Peyer's patch (tissue), 4 donors: Measurements from ENCODE around the gene ACBD6. TPM values are rescaled to one million over a fixed set of nuclear protein-coding genes. Genes with fewer than 3 reads are reported as not detected.

Experiments used
- DNase-seq, 3 donors: peaks; one replicate each; pipeline ENCODE4 v3.0.0-alpha.2; 2017 to 2019
- H3K27ac ChIP-seq, 4 donors: fragments of 200-600 bp; sonication (generic); one replicate each; pipeline ENCODE4 v1.5.1; 2016 to 2019
- H3K27me3 ChIP-seq, 2 donors: fragments of 200-600 bp; sonication (generic); one replicate each; pipeline ENCODE4 v1.5.1; 2019
- H3K36me3 ChIP-seq, 3 donors: fragments of 200-600 bp; sonication (generic); one replicate each; pipeline ENCODE4 v1.5.1; 2016 to 2019
- H3K4me1 ChIP-seq, 4 donors: fragments of 200-600 bp; sonication (generic); one replicate each; pipeline ENCODE4 v1.5.1; 2016 to 2019
- H3K4me3 ChIP-seq, 4 donors: fragments of 200-600 bp; sonication (generic); 1 replicate in 3 of 4; 2 replicates in 1 of 4; pipeline ENCODE4 v1.5.1; 2016 to 2019; ENCODE audit warnings: mild to moderate bottlenecking in 1 of 4
- H3K9me3 ChIP-seq, 4 donors: fragments of 200-600 bp; sonication (generic); one replicate each; pipeline ENCODE4 v1.5.1; 2016 to 2019; ENCODE audit warnings: mild to moderate bottlenecking in 1 of 4
- CTCF ChIP-seq, 6 experiments: fragments of 450-650 bp in 4 of 6; fragments of 200-600 bp in 2 of 6; sonication (generic) in 1 of 6; IDR thresholded peaks; one replicate each; pipeline ENCODE4 v1.5.1; 2017 to 2019; ENCODE audit warnings: antibody characterized with exemption in 6 of 6, mild to moderate bottlenecking in 3 of 6, moderate library complexity in 1 of 6
- POLR2A ChIP-seq, 2 donors: fragments of 450-650 bp; IDR thresholded peaks; one replicate each; pipeline ENCODE4 v1.5.1; 2017; ENCODE audit warnings: antibody characterized with exemption in 2 of 2, mild to moderate bottlenecking in 2 of 2, moderate library complexity in 2 of 2
- total RNA-seq, 4 donors: library from RNA; depleted of rRNA; stranded (reverse); fragments of >200 nt; gene quantifications; one replicate each; pipeline ENCODE4 v1.1.0, GENCODE V29; 2016

The ACBD6 gene
- total RNA-seq, 4 donors from 2014 or later, result 32.2 to 56.1 (median 32.7) TPM

- TF ChIP-seq POLR2A (IDR thresholded peaks at IDR 0.05), result no peak
- H3K4me1 ChIP-seq, result no peaks in the 10 kb centered on the region
- H3K36me3 ChIP-seq, result no peaks in the 10 kb centered on the region
- H3K27ac ChIP-seq, result no peak overlapping the region
- no peak for DNase-seq
- no peaks in the 10 kb centered on the region for H3K9me3 ChIP-seq
- H3K27me3 ChIP-seq, result no peaks in the 10 kb centered on the region
- no peak overlapping the region for H3K4me3 ChIP-seq
Observed at GRCh38 chr1:180545991-180546390, 43.6 kb upstream of the ACBD6 start.

- TF ChIP-seq POLR2A (IDR thresholded peaks at IDR 0.05), result no peak
- TF ChIP-seq CTCF (IDR thresholded peaks at IDR 0.05), result no peak
- H3K36me3 ChIP-seq, result no peaks in the 10 kb centered on the region
Observed at GRCh38 chr1:180544050-180544449, 41.7 kb upstream of the ACBD6 start.

GRCh38 chr1:180542838-180543145 lies 40.4 kb upstream of the ACBD6 start:
- Histone ChIP-seq H3K4me1 (no peaks in the 10 kb centered on the region), H3K27ac (no peak overlapping the region), H3K4me3 (no peak overlapping the region), H3K9me3 (no peaks in the 10 kb centered on the region), H3K36me3 (no peaks in the 10 kb centered on the region), H3K27me3 (no peaks in the 10 kb centered on the region)
- no peak for DNase-seq
- TF ChIP-seq CTCF (IDR thresholded peaks at IDR 0.05) (no peak), POLR2A (IDR thresholded peaks at IDR 0.05) (no peak)

More at GRCh38 chr1:180544050-180544449, 41.7 kb upstream of the ACBD6 start:
- Histone ChIP-seq H3K27me3 (no peaks in the 10 kb centered on the region), H3K9me3 (no peaks in the 10 kb centered on the region), H3K27ac (no peak overlapping the region), H3K4me3 (no peak overlapping the region), H3K4me1 (no peaks in the 10 kb centered on the region)
- no peak for DNase-seq

GRCh38 chr1:180542113-180542837 lies 39.9 kb upstream of the ACBD6 start:
- no peak for TF ChIP-seq POLR2A (IDR thresholded peaks at IDR 0.05)
- no peak for TF ChIP-seq CTCF (IDR thresholded peaks at IDR 0.05)
- no peak overlapping the region for H3K4me3 ChIP-seq
- H3K36me3 ChIP-seq, result no peaks in the 10 kb centered on the region
- DNase-seq, result no peak
- no peak overlapping the region for H3K27ac ChIP-seq
- no peaks in the 10 kb centered on the region for H3K4me1 ChIP-seq
- H3K27me3 ChIP-seq, result no peaks in the 10 kb centered on the region
- H3K9me3 ChIP-seq, result no peaks in the 10 kb centered on the region

- Histone ChIP-seq H3K27ac (no peak overlapping the region), H3K36me3 (no peaks in the 10 kb centered on the region), H3K27me3 (no peaks in the 10 kb centered on the region), H3K4me1 (no peaks in the 10 kb centered on the region), H3K9me3 (no peaks in the 10 kb centered on the region), H3K4me3 (no peak overlapping the region)
- TF ChIP-seq POLR2A (IDR thresholded peaks at IDR 0.05), result no peak
- TF ChIP-seq CTCF (IDR thresholded peaks at IDR 0.05), result no peak
- DNase-seq, result no peak
Observed at GRCh38 chr1:180540697-180541594, 38.6 kb upstream of the ACBD6 start.

- Histone ChIP-seq H3K36me3 (no peaks in the 10 kb centered on the region), H3K27ac (no peak overlapping the region), H3K4me1 (no peaks in the 10 kb centered on the region), H3K9me3 (no peaks in the 10 kb centered on the region), H3K4me3 (no peak overlapping the region), H3K27me3 (no peaks in the 10 kb centered on the region)
- TF ChIP-seq CTCF (IDR thresholded peaks at IDR 0.05), result no peak
- no peak for TF ChIP-seq POLR2A (IDR thresholded peaks at IDR 0.05)
- DNase-seq, result no peak
Observed at GRCh38 chr1:180539136-180539535, 36.8 kb upstream of the ACBD6 start.
